Stimulated activated CD4-positive, alpha-beta T cell treated with anti-CD3 and anti-CD28 coated beads, Interleukin-4, amount 100 ng/mL, for 24 hours (primary cell): ENCODE data around the gene GALP.
"Not testable (repeated sequence)": the region's sequence is repeated elsewhere in the genome, so short reads cannot be mapped to it uniquely, and the experiment has no call there.

Experiments used
- DNase-seq: peaks from one replicate; pipeline ENCODE4 v3.0.0-alpha.2; 2020

Gene GALP

DNA sequence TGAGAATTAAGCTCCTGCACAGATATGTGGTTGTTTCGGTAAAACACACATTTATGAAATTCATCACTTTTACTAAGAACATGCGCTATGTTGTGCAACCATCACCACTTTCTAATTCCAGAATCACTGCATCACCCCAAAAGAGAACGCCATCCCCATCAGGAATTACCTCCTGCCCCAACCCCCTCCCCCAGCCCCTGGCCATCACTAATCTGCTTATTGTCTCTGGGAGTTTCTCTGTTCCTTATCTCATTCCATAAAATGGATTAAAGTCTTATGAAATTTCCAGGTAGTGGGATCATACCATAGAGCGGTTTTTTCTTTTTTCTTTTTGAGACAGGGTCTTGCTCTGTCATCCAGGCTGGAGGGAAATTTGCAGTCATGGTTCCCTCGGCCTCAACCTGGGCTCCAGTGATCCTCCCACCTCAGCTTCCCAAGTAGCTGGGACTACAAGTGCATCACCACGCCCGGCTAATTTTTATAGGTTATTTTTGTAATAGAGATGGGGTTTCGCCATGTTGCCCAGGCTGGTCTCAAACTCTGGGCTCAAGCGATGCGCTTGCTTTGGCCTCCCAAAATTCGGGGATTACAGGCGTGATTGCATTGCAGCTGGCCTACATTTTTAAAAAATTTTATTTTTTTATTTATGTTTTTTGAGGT lies 18.3 kb downstream of the GALP start:
- DNase-seq = no peak

- not testable (repeated sequence) for DNase-seq
Observed at GRCh38 chr19:56197646-56198045, 21.8 kb downstream of the GALP start, which contains the start of gene ZSCAN5B. TSS of gene ZSCAN5B (minus strand) at chr19:56197783. CDS start at chr19:56193052, 4,731 bp downstream.

DNA sequence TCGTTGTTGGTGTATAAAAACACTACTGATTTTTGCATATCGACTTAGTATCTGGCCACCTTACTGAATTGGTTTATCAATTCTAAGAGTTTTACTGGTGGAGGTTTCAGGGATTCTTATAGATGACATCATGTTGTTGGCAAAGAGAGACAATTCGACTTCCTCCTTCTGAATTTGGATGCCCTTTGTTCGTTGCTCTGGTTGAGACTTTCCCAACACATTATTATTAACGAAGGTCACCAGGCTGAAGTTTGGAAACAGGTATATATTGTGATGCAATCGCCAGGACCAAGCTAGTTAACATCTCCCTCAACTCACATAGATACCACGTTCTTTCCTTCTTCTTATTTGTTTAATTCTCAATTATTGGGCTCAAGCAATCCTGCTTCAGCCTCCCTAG lies 23.9 kb downstream of the GALP start:
- no peak for DNase-seq

DNA sequence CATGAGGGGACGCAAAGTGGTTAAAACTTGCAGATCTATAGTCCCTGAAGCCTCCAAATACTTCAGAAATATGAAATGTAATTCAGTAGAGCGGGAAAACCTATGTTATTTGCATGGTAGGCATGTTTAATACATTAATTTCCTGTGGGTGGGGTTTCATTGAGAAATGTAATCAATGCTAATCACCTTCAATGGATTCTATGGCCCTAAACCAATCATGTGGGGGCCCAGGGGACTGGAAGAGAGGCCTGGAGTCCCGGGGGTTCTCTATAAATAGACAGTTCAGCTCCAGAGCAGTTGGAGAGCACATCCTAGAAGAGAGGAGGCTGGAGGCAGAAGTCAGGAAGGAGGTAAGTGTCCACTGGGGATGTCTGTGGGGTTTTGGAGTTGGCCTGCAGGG lies 26.2 kb downstream of the GALP start, which contains the start of gene ZSCAN5C:
Gene ZSCAN5C (plus strand): TSS at position 301 of the 400 bp plus-strand sequence. CDS start 3,641 bp downstream, outside the sequence.
- no peak for DNase-seq

GRCh38 chr19:56207581-56207980 lies 31.8 kb downstream of the GALP start:
- not testable (repeated sequence) for DNase-seq

GRCh38 chr19:56209091-56209490 lies 33.3 kb downstream of the GALP start:
- no peak for DNase-seq

GRCh38 chr19:56210036-56210435 lies 34.2 kb downstream of the GALP start:
- DNase-seq = not testable (repeated sequence)

GRCh38 chr19:56211718-56212117 lies 35.9 kb downstream of the GALP start:
- no peak for DNase-seq

DNA sequence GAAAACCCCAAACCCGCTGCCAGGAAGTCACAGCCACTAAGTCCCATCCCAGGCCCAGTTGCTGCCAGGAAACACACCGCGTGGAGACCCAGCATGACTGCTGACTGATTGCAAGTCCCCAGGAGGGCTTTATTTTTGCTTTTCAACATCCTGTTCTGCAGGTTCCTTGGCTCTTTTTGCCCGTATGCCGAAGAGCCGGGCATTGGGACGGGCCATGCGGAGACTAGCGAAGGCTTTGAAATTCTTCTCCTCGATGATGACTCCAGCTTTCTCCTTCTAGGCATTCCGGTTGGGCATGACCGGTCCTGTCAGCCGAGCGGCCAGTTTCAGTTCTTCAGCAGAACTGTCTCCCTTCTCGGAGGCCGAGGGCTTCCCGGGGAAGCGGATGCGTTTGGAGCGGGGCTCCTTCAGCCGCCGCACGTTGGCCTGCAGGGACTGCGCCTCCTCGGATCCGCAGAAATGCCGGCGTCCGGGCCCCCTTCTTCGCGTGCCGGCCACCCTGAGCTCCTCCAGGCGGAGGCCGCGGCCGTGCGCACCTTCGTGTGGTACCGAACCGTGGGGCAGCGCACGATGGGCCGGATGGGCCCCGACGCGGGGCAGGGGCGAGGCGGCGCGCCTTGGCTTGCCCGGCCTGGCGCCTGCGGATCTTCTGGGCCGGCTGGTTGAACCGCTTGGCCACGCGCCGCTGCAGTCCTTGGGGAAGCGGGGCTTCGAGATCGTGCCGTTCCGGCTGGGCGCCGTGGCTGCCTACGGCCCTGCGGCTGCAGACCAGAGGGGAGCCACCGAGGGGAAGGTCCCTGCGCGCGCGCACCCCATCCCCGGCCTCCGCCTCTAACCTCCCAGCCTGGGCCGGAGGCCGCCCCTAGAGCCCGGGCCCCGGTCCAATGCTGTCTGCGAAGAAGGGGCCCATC lies 41.5 kb downstream of the GALP start:
- no peak for DNase-seq

DNA sequence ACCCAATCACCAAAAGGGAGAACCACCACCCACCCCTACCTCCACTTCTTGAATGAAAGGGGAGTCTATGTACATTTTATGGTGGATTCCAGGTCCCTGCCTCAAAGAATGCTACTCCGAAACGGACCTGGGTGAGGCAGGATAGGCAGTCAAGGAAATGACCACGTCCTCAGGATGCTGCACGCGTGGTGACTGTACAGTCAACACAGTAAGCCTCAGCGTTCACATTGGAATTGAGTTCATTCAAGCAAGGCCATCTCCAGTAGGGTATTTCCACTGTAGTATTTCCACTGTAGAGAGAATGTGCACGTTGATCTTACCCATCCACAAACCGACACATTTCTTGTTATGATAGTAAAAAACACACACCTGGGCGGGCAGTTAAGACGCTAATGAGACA lies 43.2 kb downstream of the GALP start:
- DNase-seq = no peak

DNA sequence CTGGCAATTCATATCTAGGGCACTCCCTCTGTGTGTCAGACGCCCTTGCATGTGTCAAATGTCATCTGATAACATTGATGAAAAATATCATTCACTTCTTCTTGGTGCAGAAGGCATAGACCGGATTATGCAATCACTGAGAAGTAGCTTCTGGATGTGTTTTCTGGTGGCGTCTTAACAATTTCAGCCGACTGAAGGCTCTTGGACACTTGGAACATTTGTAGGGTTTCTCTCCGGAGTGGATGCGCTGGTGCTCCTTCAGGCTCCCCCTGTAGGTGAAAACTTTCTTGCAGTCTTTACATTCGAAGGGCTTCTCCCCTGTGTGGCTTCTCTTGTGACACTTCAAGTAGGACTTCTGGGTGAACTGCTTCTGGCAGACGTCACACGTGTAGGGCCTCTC lies 45.6 kb downstream of the GALP start:
- DNase-seq = not testable (repeated sequence)

DNA sequence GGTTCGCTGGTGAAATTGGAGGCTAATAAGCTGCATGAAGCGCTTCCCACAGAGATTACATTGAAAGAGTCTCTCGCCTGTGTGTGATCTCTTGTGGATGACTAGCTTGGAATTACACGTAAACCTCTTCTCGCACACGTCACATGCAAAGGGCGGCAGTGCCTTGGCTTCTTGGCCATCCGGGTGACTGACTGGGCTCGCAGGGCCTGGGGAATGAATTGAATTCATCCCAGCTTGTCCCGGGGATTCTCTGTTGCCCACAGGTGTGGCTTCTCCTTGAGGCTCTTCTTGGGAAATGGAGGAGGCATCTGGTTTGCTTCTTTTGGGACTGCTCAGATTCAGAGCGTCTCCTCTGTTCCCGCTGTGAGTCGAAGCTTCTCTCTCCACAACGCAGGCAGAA lies 46.0 kb downstream of the GALP start:
- DNase-seq = no peak

- no peak for DNase-seq
Observed at GRCh38 chr19:56222901-56223300, 47.1 kb downstream of the GALP start.

DNA sequence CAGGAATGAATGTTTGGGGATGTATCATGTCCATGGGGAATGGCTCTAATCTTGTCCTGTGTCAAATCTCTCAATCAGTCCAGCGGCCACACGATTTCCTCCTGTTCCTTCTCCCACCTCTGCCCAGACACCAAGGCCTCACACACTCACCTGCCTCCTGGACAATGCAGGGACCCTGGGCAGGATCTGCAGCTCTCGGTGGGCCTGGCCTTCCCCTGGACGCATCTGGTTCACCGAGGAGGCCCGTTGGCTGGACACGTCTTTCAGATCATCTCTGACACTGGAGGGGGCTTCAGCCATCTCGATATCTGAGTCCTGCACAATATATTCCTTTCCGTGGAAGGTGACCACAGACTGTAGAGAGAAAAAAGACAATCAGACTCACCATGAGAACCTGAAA lies 47.7 kb downstream of the GALP start:
- no peak for DNase-seq
